Neutrophil (primary cell): ENCODE results near the gene EAF2.

Experiments
- H3K27ac ChIP-seq: fragments of 200-600 bp; sonication (generic); 2 replicates; pipeline ENCODE4 v1.5.1; 2016; ENCODE audit warnings: mild to moderate bottlenecking, moderate library complexity
- H3K27me3 ChIP-seq: fragments of 200-600 bp; sonication (generic); 2 replicates; pipeline ENCODE4 v1.6.0; 2016; ENCODE audit warnings: mild to moderate bottlenecking
- H3K36me3 ChIP-seq: fragments of 200-600 bp; sonication (generic); 2 replicates; pipeline ENCODE4 v1.5.1; 2017
- H3K4me1 ChIP-seq, 2 experiments: fragments of 200-600 bp in 1 of 2; sonication (generic) in 1 of 2; 1 replicate in 1 of 2; 2 replicates in 1 of 2; pipeline versions ENCODE4 v1.5.1 to v1.6.1; 2013 to 2016; ENCODE audit warnings: low read depth in 1 of 2, low read length in 1 of 2, mild to moderate bottlenecking in 1 of 2, moderate library complexity in 1 of 2; ENCODE audit not compliant: control insufficient read depth in 1 of 2, insufficient read depth in 1 of 2
- H3K4me3 ChIP-seq, 2 experiments: fragments of 200-600 bp in 1 of 2; sonication (generic) in 1 of 2; 1 replicate in 1 of 2; 2 replicates in 1 of 2; pipeline ENCODE4 v1.5.1; 2013 to 2016; ENCODE audit warnings: low read depth in 1 of 2, low read length in 1 of 2, mild to moderate bottlenecking in 1 of 2, moderate library complexity in 1 of 2
- H3K9me3 ChIP-seq: fragments of 200-600 bp; sonication (generic); 2 replicates; pipeline ENCODE4 v1.5.1; 2016
- CTCF ChIP-seq: fragments of 200-600 bp; sonication (generic); IDR thresholded peaks from 2 replicates; pipeline ENCODE4 v1.5.1; 2016; ENCODE audit warnings: antibody characterized with exemption

Gene EAF2

GRCh38 chr3:121924734-121925133, 89.7 kb downstream of the EAF2 start:
- peaks cover 80% of the 10 kb centered on the region for H3K36me3 ChIP-seq
- H3K27ac ChIP-seq, result no peak overlapping the region
- TF ChIP-seq CTCF, result no peak

GRCh38 chr3:121926380-121926779, 91.4 kb downstream of the EAF2 start:
- peaks cover 90% of the 10 kb centered on the region for H3K36me3 ChIP-seq
- H3K27me3 ChIP-seq, result no peaks in the 10 kb centered on the region
- no peak overlapping the region for H3K27ac ChIP-seq
- H3K4me1 ChIP-seq, result no peaks in the 10 kb centered on the region
- H3K4me3 ChIP-seq, result no peak overlapping the region
- no peaks in the 10 kb centered on the region for H3K9me3 ChIP-seq
- no peak for TF ChIP-seq CTCF

More at GRCh38 chr3:121924734-121925133, 89.7 kb downstream of the EAF2 start:
- Histone ChIP-seq H3K9me3 (no peaks in the 10 kb centered on the region), H3K27me3 (no peaks in the 10 kb centered on the region), H3K4me3 (no peak overlapping the region), H3K4me1 (no peaks in the 10 kb centered on the region)
